C4-2B (cell line): ENCODE data around the gene CEP43.

ENCODE experiments used
- CTCF ChIP-seq: fragments of 450-650 bp; conservative IDR thresholded peaks from 2 replicates; pipeline ENCODE4 v1.5.1; 2017; ENCODE audit warnings: mild to moderate bottlenecking
- ZFX ChIP-seq: fragments of 450-650 bp; IDR thresholded peaks from 2 replicates; pipeline ENCODE4 v1.6.1; 2017

GRCh38 chr6:166954118-166954713, 45.0 kb upstream of the CEP43 start:
- no peak for TF ChIP-seq CTCF
- no peak for TF ChIP-seq ZFX
